Measurements from ENCODE around the gene ADK.
A peak's percentile ranks its signal among the peaks of the same experiment; 100 is the strongest.

The ADK gene

DNA sequence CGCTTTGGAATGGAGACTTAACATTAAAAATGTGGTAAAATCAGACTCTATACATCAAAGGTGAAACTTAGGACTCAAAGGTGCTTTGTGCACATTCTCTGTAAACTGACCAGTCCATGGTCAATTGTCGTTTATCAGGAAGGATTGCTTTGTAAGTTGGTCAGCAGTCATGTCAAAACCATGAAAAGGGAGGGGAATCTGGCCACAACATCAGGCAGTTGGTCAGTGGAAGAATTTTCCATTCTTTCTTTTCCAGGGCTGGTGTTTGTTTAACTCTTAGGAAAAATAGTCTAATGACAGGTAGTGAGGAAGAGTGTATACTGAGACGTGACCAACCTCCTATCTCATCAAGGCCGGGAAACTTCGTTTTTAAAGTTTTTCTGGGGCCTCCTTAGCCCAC, 226.5 kb downstream of the ADK start:
- no peak for DNase-seq

DNA sequence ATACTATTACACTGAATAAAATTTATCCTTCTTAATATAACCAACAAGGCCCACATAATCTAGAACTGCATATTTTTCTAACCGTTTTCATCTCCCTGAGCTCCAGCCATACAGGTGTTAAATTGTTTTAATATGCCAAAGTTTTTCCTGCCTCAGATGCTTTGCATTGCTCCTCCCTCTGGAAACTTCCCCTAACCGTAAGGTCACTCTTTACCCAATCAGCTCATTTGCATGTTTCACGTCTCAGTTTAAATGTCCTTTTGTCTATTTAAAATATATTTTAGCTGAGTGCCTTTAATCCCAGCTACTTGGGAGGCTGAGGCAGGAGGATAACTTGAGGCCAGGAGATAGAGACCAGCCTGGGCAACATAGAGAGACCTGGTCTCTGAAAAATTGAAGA, 228.5 kb downstream of the ADK start:
- DNase-seq: no peak

DNA sequence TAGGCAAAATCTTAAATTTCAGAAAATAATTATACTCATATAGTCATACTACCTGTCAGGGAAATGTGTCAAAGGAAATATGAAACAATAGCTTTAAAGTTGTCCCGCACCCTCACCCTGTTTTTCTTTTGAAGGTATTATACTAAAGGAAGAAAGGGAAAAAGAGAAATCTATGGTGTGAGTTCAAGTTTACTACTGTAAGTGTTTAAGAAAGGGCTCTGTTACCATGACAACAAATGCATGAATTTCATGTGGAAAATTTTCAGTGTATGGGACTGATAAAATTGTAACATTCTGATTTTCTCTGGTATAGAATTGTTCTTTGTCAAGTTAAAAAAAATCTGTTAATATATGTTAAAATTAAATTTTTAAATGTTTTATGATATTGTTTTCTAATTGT, 229.8 kb downstream of the ADK start:
- DNase-seq: no peak

DNA sequence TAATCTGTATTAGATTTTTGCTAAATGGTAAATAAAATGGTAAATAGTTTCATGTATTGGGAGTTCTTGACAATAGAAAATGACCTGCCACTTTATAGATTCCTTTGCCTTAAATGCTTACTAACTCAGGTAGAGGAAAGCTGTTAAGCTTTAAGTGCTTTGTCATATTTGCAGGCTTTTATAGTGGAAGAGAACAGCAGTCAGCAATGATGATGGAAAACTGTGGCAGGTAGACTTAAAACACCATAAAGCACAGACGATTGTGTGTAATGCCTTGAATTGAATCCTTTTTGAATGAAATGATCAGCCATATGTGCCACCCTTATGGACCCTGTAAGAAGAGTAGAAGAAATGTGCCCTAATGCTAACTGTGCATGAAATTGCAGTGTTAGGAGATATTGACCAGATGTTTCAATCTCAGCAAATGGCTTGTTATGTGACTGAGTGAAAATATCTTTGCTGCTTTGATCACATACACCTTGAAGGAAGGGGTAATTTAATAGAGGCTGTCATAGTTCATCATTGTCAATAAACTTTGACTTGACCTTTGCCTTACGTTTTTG, 230.4 kb downstream of the ADK start:
- DNase-seq: no peak

DNA sequence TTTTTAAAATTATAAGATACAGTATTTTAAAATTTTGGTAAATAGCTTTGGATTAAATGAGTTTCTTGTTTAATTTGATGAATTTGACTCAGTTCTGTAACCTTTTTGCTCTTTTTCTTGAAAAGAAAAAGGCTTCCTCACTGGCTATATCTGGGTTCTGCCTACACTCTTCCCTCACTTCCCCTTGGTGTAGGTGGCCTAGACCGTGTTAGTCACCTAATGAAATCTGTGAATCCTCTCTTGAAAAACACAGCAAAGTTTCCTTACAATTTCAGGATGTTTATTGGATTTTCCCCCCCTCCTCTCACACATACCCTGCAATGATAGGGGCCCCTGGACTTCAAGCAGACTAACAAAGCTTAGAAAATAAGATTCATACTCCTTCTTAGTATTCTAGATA, 231.6 kb downstream of the ADK start:
- DNase-seq: no peak

DNA sequence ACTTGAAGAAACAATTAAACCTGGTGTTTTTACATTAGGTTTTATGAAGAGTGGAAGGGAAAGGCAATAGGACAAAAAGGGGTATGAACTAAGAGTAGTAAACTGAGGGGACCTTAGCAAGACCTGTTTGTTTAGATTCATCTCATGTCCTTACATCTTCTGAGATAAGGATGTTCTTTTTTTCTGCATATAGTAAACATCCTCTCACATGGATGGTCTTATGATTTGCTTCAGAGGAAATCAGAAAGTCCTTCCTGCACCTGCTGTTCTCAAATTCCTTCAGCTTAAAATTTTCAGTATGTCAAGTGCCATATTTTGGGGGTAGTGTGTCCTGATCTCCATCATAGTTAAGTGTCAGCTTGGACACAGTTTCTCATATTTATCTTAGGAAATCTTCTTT, 232.6 kb downstream of the ADK start:
- DNase-seq: no peak

DNA sequence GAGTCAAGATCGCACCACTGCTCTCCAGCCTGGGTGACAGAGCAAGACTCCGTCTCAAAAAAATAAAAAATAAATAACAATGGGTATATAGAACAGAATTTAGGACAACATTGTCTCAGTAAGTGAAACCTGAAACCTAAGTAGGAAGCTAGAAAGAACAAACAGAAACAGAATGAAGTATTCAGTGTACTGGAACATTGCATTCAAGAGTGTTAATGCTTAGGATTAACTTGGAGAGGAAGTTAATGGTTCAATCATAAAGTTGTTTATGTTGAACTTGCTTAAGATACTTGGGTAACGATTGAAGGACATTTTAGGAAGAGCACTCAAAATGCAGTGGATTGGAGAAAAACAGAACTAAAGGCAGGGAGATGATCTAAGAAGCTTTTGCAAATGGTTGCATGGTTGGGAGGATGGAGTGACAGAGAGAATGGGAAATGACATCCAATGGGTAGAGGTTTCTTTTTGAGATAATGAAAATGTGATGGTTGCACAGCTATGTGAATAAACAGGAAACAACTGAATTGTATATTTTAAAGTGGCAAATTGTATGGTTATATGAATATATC, 233.7 kb downstream of the ADK start:
- no peak for DNase-seq

DNA sequence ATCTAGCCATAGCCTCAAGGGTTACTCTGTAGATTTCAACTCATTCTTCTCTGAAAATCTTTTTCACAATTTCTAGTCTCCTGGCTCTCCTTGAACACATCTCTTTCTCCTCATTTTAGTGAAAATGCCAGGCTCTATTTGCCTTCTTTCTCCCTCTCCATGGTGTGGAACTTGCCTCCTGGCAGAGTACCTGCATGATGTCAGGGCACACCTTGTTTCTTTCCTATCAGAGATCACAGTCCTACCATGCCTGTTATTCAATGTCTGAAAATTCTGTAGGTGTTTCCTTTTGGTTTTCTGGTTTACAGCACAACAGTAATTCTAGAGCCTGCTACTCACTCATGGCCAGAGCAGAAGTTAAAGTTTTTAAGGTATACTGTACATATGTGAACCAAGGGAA, 237.8 kb downstream of the ADK start:
- no peak for DNase-seq

DNA sequence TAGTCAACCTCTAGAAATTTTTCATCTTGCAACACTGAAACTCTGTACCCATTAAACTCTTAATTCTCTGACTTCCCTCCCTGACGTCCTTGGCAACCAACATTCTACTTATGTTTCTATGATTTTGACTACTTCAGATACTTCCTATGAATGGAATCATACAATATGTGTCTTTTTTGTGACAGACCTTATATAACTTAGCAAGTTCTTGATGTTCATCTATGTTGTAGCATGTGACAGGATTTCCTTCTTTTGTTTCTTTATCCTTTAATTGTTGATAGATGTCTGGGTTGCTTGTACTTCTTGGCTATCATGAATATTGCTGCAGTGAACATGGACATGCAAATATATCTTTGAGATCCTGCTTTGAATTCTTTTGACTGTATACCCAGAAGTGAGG, 240.8 kb downstream of the ADK start:
- no peak for DNase-seq

DNA sequence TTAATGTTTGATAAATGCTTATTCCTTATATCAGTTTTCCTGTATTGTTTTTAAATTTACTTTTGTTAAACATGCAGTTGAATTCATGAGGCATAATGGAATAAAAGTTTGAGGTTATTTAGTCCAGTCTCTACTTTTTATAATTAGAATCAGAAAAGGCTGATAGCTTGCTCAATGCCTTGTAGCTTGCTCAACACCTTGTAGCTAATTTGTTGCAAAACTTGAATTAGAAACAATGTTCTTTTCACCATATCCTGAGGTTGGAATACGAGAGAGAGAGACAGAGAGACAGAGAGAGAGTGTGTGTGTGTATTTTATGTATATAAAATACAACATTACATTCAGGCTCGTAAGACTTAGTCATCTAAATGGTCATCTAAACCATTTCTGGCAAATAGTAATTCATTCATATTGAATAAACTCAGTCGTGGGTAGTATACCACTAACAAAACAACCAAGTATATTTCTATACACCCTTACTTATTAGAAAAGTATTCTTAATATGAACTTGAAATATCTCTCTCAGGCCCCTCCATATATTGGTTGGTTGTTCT, 243.5 kb downstream of the ADK start:
- DNase-seq: no peak

DNA sequence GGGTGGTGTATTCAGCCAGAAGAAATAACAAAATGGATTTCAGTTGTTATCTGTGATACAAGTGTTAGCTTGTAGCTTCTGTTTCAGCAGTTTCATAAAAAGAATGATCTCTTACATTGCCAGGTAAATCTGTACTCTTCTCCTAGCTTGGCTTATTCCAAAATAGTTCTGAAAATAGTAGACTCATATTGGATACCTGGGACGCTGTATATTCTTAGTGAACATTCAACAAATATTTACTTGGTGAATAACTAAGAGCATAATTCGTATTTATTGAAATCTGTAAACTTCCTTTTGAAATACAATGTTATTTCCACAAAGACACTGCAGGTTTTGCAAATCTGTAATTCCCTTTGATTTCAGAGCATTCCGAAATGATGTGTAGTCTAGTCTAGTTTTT, 249.2 kb downstream of the ADK start:
- no peak for DNase-seq

DNA sequence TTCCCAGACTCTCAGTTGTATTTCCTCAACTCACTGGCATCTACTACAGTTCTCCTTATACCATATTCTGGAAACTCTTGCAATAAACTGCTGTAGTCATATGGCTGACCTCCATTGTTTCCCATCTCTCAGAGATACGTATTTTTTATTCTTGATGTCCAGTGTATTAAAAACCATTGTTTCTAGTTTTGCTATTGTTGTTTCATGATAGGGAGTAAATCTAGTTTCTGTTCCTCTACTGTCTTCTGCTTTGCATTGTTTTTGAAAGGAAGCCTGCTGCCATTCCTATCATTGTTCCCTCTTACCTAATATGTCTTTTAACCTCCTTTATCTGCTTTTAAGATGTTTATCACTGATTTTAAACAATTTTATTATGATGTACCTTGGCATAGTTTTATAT, 255.0 kb downstream of the ADK start:
- no peak for DNase-seq

DNA sequence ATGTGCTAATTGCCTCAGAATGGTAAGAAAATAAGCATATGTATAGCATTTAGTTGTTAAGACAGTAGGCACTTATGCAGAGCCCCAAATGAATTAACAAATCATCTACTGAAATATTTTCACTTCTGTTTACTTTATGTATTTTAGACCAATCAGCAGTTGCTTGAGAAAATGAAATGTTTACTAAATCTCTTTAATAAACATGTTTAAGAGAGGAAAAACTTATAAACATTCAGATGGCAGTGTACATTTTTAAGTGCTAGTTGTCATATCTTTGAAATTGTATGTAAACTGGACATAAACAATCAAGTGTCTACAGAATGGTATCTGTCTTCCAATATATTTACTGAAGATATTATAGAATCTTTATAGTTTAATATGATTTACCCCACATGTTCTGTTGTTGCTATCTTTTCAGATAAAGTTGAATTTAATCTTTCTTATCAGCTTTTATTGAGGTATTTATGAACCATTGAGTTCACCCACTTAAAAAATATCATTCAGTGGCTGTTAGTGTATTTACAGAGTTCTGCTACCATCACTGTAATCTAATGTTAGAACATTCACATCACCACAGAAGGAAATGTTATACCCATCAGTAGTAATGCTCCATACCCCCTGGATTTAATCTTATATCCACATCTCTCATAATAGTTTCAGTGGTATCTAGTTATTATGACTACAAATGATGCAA, 264.3 kb downstream of the ADK start:
- no peak for DNase-seq

DNA sequence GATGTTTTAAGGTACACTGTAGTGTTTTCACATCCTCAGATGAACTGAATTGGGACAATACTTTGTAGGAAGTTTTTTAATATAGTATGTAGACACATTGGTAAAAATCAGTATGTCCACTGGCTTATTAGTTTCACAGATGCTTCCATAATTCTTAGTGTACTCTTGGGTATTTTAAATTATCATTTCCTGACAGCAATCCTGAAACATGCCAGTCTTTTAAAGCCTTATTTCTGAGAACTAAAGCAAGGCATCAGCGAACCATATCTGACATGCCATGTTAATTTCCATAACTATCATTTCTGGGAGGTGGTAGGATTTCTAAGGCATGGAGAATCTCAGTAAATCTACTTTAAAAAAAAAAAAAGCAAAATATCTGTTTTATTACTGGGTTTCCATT, 266.4 kb downstream of the ADK start:
- no peak for DNase-seq

DNA sequence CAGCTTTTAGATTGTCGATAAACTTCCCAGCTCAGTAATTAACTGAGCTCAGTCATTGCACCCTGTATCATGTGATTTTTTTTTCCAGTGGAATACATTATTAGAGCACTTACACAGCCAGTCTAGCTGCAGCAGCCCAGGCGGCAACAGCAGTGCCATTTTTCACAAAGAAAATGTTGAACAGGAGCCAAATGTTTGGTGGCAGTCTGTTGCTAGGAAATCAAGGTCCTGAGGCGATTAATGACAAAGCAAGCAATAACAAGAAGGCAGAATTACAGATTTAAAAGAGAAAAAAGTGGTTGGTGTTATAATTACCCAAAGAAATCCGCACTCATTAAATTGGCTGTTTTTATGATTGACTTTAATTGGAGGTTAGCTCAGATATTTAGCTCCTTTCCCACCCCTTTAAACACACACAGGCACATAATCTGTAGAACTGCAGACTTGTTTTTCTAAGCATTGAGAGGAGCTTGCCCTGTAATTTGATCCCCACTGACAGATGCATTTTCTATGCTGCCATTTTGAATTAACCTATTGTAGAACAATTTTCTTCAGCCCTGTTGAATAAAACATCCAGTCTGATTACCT, 267.4 kb downstream of the ADK start:
- DNase-seq: no peak

DNA sequence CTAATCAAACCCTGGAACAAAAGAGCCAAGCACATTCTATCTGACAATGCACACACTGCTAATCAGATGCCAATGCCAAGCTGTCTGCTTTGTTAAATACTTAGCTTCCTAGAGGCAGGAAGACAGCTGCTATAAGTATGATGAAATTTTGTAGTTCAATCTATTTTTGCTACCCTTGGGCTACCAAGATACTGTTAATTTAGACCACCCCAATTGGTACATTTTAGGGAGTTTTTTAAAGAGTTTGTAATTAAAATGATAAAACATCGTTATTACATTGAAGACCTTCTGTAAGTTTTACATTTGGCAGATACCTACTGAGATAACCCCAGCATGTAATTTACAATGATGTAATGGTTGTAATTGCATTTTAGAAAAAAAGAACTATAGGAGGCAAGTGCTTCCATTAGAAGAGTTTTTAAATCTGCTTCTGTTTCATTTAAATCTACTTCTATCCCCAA, 268.5 kb downstream of the ADK start:
- DNase-seq: no peak

DNA sequence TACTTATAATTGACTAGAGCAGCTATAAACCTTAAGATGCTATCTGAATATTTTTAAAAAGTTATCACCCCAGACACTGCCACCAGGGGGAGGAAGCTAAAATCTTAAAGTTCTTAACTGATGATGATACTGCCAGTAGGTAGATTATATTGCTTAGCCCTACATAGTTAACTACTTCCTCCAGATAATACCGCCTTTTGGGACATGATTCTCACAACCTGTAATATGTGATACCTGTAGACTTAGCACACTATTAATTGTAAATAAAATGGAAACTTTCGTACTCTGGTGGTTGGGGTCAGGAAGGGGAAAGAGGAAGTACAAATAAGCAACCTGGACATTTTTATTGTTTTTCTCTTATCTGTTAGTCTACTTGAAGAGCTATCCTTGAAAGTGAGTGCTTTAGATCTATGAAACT, 268.9 kb downstream of the ADK start:
- peak; percentile 40 for DNase-seq

DNA sequence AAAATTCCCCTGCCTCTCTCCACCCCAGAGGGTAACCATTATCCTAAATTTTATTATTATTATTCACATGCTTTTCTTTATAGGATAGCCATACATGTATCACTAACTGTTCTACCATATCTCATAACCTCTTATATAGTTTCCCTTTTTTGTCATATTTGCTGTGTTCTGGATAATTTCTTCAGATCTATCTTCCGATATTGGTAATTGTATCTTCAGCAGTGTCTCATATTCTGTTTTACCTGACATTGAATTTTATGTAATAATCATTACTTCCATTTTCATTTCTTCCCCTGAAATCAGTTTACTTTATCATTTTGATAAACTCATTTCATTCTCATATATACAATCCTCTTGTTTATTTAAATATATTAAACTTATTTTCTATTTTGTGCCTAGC, 273.5 kb downstream of the ADK start:
- no peak for DNase-seq

DNA sequence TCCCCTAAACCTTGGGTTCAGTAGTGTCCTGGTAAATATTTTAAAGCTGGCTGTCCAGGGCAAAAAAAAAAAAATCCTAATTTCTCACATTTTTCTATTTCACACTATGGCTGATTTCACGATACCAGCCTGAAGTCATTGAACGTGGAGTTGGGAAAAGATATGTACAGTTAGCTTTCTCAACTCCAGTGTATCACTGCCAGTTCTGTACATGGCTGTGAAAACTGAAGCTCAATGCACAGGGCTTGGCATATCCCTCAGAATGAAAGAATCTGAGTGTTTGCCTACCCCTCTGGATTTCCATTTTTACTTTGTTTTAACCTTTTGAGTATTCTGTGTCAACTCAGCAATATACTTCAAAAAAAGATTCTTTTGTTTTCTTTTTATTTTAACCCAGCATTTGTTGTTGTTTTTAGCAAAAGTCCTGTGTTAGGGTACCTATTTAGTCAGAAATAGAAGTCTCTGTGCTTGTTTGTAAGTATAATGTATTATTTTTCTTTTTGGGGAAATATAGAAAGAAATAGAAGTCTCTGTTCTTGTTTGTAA, 274.5 kb downstream of the ADK start:
- DNase-seq: no peak

DNA sequence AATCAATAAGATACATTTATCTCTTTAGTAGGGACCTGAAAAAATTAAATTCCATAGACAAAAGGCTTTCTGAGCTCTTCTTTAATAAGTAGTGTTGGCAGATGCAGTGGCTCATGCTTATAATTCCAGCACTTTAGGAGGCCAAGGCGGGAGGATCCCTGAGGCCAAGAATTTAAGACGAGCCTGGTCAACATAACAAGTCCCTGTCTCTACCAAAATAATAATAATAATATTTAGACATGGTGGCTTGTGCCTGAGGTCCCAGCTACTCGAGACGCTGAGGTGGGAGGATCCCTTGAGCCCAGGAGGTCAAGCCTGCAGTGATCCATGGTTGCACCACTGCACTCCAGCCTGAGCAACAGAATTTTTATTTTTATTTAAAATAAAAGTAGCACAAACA, 280.8 kb downstream of the ADK start:
- DNase-seq: no peak

DNA sequence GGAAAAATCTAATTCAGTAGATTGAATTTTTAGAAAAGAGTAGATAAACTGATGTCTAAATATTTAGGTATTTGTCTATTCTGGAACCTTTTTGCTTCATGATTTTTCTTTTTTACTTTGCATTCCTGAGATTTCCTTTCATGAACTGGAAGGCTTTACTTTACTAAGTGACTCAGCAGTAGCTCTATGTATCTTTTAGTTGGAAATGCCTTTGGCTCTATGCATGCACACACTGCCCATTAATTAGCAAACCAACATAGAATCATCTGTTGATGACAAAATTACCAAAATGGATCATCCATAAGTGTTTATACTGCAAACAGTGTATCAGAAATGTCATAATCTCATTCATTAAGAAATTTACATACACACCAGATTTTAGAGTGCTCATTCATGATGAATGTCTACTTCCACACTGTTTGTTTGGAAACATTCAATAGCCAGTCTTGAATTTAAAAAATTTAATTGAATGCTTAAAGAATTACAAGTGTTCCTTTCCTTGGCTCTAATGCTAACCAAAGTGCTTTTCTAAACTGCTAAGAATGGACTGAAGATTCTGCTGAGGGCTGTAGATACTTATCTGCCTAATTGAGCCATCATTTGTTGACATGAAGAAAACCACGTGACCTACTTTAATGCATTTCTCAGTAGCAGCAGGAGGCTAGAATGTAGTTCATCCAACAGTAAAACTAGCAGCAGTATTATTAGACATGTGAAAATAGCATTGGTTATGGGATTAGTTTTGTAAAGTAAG, 282.0 kb downstream of the ADK start:
- no peak for DNase-seq

DNA sequence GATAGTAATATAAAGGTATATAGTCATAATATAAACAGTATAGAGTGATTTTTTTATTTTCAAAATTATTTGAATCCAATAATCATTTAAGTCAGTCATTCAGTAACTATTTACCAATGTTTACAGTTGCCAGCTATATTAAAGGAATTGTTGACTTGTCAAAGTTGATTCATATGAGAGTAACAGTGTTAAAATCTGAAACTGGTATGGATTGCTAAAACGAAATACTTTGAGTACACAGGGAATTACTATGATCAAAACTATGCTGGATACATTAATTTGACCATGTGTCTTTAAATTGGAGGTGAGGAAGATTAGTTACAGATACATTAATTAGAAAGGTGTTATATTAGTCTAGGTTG, 282.6 kb downstream of the ADK start:
- no peak for DNase-seq

DNA sequence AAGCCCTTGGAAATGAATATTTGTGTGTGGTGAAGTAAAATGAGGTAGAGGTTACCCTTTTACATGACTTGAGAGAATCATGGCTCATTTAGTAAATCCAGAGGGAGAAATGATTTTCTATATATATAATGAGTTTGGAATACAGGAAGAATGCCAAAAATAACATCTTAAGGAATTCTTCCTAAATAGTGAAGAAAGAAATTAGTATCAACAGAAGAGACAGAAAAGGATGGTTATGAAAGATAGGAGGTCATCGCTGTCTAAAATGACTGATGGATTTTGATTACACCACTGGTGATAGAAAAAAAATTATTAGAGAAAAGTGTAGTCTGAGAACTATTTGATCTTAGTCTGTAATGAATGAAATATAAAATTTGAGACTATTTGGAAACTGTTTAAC, 283.0 kb downstream of the ADK start:
- no peak for DNase-seq
